Keratinocyte (primary cell): Measurements from ENCODE around the gene ARHGAP1. TPM values are rescaled to one million over a fixed set of nuclear protein-coding genes. Genes with fewer than 3 reads are reported as not detected.

Experiments used
- DNase-seq: peaks from one replicate; pipeline ENCODE4 v3.0.0-alpha.2; 2011; ENCODE audit warnings: low read depth, missing footprints, low spot score
- FAIRE-seq: peaks from 2 replicates; lab custom pipeline; 2011; peaks lifted over from hg19 to GRCh38; lab: Jason Lieb, UNC
- H2AFZ ChIP-seq: 2 replicates; pipeline ENCODE4 v1.6.0; 2012; ENCODE audit warnings: low read length, control low read depth, inconsistent platforms; ENCODE audit not compliant: control insufficient read depth
- H3K27ac ChIP-seq: 2 replicates; pipeline ENCODE4 v1.5.1; 2011; ENCODE audit warnings: low read length; ENCODE audit not compliant: control insufficient read depth, insufficient read depth
- H3K27me3 ChIP-seq: 3 replicates; pipeline ENCODE4 v1.6.0; 2011; ENCODE audit warnings: low read length; ENCODE audit not compliant: control insufficient read depth, insufficient read depth; ENCODE audit errors: extremely low read depth
- H3K36me3 ChIP-seq, 2 experiments: 2 replicates in 1 of 2; 3 replicates in 1 of 2; pipeline ENCODE4 v1.5.1; 2011; ENCODE audit warnings: low read length in 2 of 2, mild to moderate bottlenecking in 1 of 2; ENCODE audit not compliant: control insufficient read depth in 2 of 2, insufficient read depth in 2 of 2; ENCODE audit errors: extremely low read depth in 1 of 2
- H3K4me1 ChIP-seq: 3 replicates; pipeline ENCODE4 v1.5.1; 2011; ENCODE audit warnings: low read length; ENCODE audit not compliant: control insufficient read depth, insufficient read depth; ENCODE audit errors: extremely low read depth
- H3K4me2 ChIP-seq: 3 replicates; pipeline ENCODE4 v1.6.0; 2011; ENCODE audit warnings: low read depth, low read length; ENCODE audit not compliant: control insufficient read depth, insufficient read depth; ENCODE audit errors: extremely low read depth
- H3K4me3 ChIP-seq, 3 experiments: fragments of 200-600 bp in 1 of 3; sonication (generic) in 1 of 3; 2 replicates in 2 of 3; 3 replicates in 1 of 3; pipeline ENCODE4 v1.5.1; 2011 to 2016; ENCODE audit warnings: low read length in 3 of 3, mild to moderate bottlenecking in 3 of 3, control low read depth in 2 of 3, inconsistent platforms in 1 of 3, low read depth in 1 of 3, mixed read lengths in 1 of 3, mixed run types in 1 of 3, moderate library complexity in 1 of 3; ENCODE audit not compliant: control insufficient read depth in 2 of 3, insufficient read depth in 2 of 3; ENCODE audit errors: extremely low read depth in 1 of 3
- H3K79me2 ChIP-seq: 2 replicates; pipeline ENCODE4 v1.6.0; 2012; ENCODE audit warnings: low read length; ENCODE audit not compliant: control insufficient read depth, insufficient read depth
- H3K9ac ChIP-seq: 3 replicates; pipeline ENCODE4 v1.6.0; 2011; ENCODE audit warnings: low read length; ENCODE audit not compliant: control insufficient read depth, insufficient read depth; ENCODE audit errors: extremely low read depth
- H3K9me1 ChIP-seq: 3 replicates; pipeline ENCODE4 v1.6.0; 2011; ENCODE audit warnings: low read length; ENCODE audit not compliant: control insufficient read depth, insufficient read depth; ENCODE audit errors: extremely low read depth
- H3K9me3 ChIP-seq: 2 replicates; pipeline ENCODE4 v1.5.1; 2012; ENCODE audit warnings: low read depth, low read length; ENCODE audit not compliant: control insufficient read depth
- H4K20me1 ChIP-seq: 3 replicates; pipeline ENCODE4 v1.6.0; 2011; ENCODE audit warnings: low read length; ENCODE audit not compliant: control insufficient read depth, insufficient read depth; ENCODE audit errors: extremely low read depth
- CTCF ChIP-seq, 3 experiments: IDR thresholded peaks in 1 of 3; conservative IDR thresholded peaks in 1 of 3; optimal IDR thresholded peaks in 1 of 3; 2 replicates in 2 of 3; 3 replicates in 1 of 3; pipeline versions ENCODE3 to v1.5.1; 2011; ENCODE audit warnings: low read length in 3 of 3, mild to moderate bottlenecking in 3 of 3, moderate library complexity in 2 of 3, control low read depth in 1 of 3, inconsistent platforms in 1 of 3; ENCODE audit not compliant: insufficient read depth in 2 of 3; ENCODE audit errors: extremely low read depth in 1 of 3
- EZH2 ChIP-seq: IDR thresholded peaks from one replicate; pipeline ENCODE4 v1.6.1; 2012; ENCODE audit warnings: inconsistent platforms, mild to moderate bottlenecking, low read length, moderate library complexity
- dilution Hi-C: fragments of 300-500 bp; cut with MboI; formaldehyde crosslinking; loops from one replicate; pipeline ENCODE4 v1.7.0; 2020; ENCODE audit warnings: low sequenced_read_pairs; ENCODE audit not compliant: extremely low pct_ligation_motif_present
- polyA plus RNA-seq, 5 experiments: library from polyadenylated mRNA; depleted of rRNA in 3 of 5; stranded (reverse) in 3 of 5; stranded (forward) in 1 of 5; unstranded in 1 of 5; fragments of >200 nt; gene quantifications; 1 replicate in 1 of 5; 2 replicates in 3 of 5; 3 replicates in 1 of 5; pipeline versions ENCODE4 v1.2.1 to v1.2.3, GENCODE V29; 2011 to 2012; ENCODE audit warnings: missing spikeins in 2 of 5, low read depth in 1 of 5, low replicate concordance in 1 of 5

Gene ARHGAP1
- polyA plus RNA-seq, 1 donor (not counting 4 experiments of a cell fraction or from before 2014, with no cell fraction given): 19.5 TPM

- Histone ChIP-seq H3K4me3 (no peak overlapping the region), H3K9me3 (no peaks in the 10 kb centered on the region), H3K9ac (no peak overlapping the region), H3K4me1 (peaks cover 11% of the 10 kb centered on the region), H3K4me2 (no peak overlapping the region), H2AFZ (no peak overlapping the region), H3K79me2 (peaks cover 6% of the 10 kb centered on the region), H4K20me1 (no peaks in the 10 kb centered on the region), H3K9me1 (no peaks in the 10 kb centered on the region), H3K27ac (no peak overlapping the region), H3K27me3 (no peaks in the 10 kb centered on the region), H3K36me3 (peaks cover 27 to 34% of the 10 kb centered on the region in 2 experiments)
- no peak for FAIRE-seq
- TF ChIP-seq CTCF (optimal IDR thresholded peaks at IDR 0.05 in 1 of 3, IDR thresholded peaks at IDR 0.05 in 1 of 3, conservative IDR thresholded peaks at IDR 0.05 in 1 of 3; ENCODE audit: extremely low read depth in 1 of 3, insufficient read depth in 2 of 3, low read length in 3 of 3): no peak
- TF ChIP-seq EZH2: no peak
- dilution Hi-C loops: no loop called here
- no peak for DNase-seq
Observed at GRCh38 chr11:46692450-46692849, 8.0 kb downstream of the ARHGAP1 start.

- H3K9me1 ChIP-seq: no peaks in the 10 kb centered on the region
- FAIRE-seq (no peak), DNase-seq (no peak)
- TF ChIP-seq CTCF (optimal IDR thresholded peaks at IDR 0.05 in 1 of 3, IDR thresholded peaks at IDR 0.05 in 1 of 3, conservative IDR thresholded peaks at IDR 0.05 in 1 of 3; ENCODE audit: extremely low read depth in 1 of 3, insufficient read depth in 2 of 3, low read length in 3 of 3) (no peak), EZH2 (no peak)
- H2AFZ ChIP-seq: no peak overlapping the region
- H3K27ac ChIP-seq: no peak overlapping the region
- peaks cover 25 to 26% of the 10 kb centered on the region in 2 experiments for H3K36me3 ChIP-seq
- dilution Hi-C loops: no loop called here
- H3K4me1 ChIP-seq: peaks cover 22% of the 10 kb centered on the region
- no peak overlapping the region for H3K4me2 ChIP-seq
- no peaks in the 10 kb centered on the region for H3K9me3 ChIP-seq
- H4K20me1 ChIP-seq: no peaks in the 10 kb centered on the region
- no peak overlapping the region for H3K4me3 ChIP-seq
- no peak overlapping the region for H3K9ac ChIP-seq
- no peaks in the 10 kb centered on the region for H3K79me2 ChIP-seq
- H3K27me3 ChIP-seq: no peaks in the 10 kb centered on the region
Observed at GRCh38 chr11:46690702-46691101, 9.7 kb downstream of the ARHGAP1 start.
